Measurements from ENCODE around the gene ZBED1.

The ZBED1 gene

GRCh38 chrX:2490634-2491033, 10.1 kb downstream of the ZBED1 start:
- no peak for TF ChIP-seq CTCF (IDR thresholded peaks at IDR 0.05; ENCODE audit: low read depth, low read length)

GRCh38 chrX:2489446-2490445, 11.0 kb downstream of the ZBED1 start:
- no peak for DNase-seq (ENCODE audit: extremely low read depth, low read depth)
- no peak for TF ChIP-seq CTCF (IDR thresholded peaks at IDR 0.05; ENCODE audit: low read depth, low read length)

More at GRCh38 chrX:2490634-2491033, 10.1 kb downstream of the ZBED1 start:
- DNase-seq (ENCODE audit: extremely low read depth, low read depth): no peak

- no peak for TF ChIP-seq CTCF (IDR thresholded peaks at IDR 0.05; ENCODE audit: low read depth, low read length)
- no peak for DNase-seq (ENCODE audit: extremely low read depth, low read depth)
Observed at GRCh38 chrX:2488621-2489285, 12.0 kb downstream of the ZBED1 start.

- no peak for DNase-seq (ENCODE audit: extremely low read depth, low read depth)
- TF ChIP-seq CTCF (IDR thresholded peaks at IDR 0.05; ENCODE audit: low read depth, low read length): no peak
Observed at GRCh38 chrX:2487366-2487765, 13.4 kb downstream of the ZBED1 start.

GRCh38 chrX:2486476-2487133, 14.2 kb downstream of the ZBED1 start:
- DNase-seq (ENCODE audit: extremely low read depth, low read depth): no peak
- no peak for TF ChIP-seq CTCF (IDR thresholded peaks at IDR 0.05; ENCODE audit: low read depth, low read length)

- TF ChIP-seq CTCF (IDR thresholded peaks at IDR 0.05; ENCODE audit: low read depth, low read length): no peak
- no peak for DNase-seq (ENCODE audit: extremely low read depth, low read depth)
Observed at GRCh38 chrX:2485789-2486345, 14.9 kb downstream of the ZBED1 start.

All from AG09319 (cell line).